GM18508 (cell line): ENCODE measurements around the gene RNMT.

Experiments
- ATAC-seq: cut with Tn5 transposase; IDR thresholded peaks from one replicate; pipeline ENCODE4 v1.9.1; 2021; ENCODE audit warnings: moderate number of reproducible peaks; ENCODE audit not compliant: insufficient read depth, unreplicated experiment

RNMT gene

GRCh38 chr18:13809531-13810255 is 83.2 kb downstream of the RNMT start:
- ATAC-seq = no peak

GRCh38 chr18:13810950-13811485 is 84.5 kb downstream of the RNMT start:
- no peak for ATAC-seq

GRCh38 chr18:13811993-13812392 is 85.5 kb downstream of the RNMT start:
- no peak for ATAC-seq

- ATAC-seq = no peak
Measured at GRCh38 chr18:13813271-13813849, 86.9 kb downstream of the RNMT start.
